Neutrophil (primary cell): ENCODE data around the gene EPG5.
"Not testable (repeated sequence)": the region's sequence is repeated elsewhere in the genome, so short reads cannot be mapped to it uniquely, and the experiment has no call there.

ENCODE experiments used
- H3K27ac ChIP-seq: fragments of 200-600 bp; sonication (generic); 2 replicates; pipeline ENCODE4 v1.5.1; 2016; ENCODE audit warnings: mild to moderate bottlenecking, moderate library complexity
- H3K27me3 ChIP-seq: fragments of 200-600 bp; sonication (generic); 2 replicates; pipeline ENCODE4 v1.6.0; 2016; ENCODE audit warnings: mild to moderate bottlenecking
- H3K36me3 ChIP-seq: fragments of 200-600 bp; sonication (generic); 2 replicates; pipeline ENCODE4 v1.5.1; 2017
- H3K4me1 ChIP-seq, 2 experiments: fragments of 200-600 bp in 1 of 2; sonication (generic) in 1 of 2; 1 replicate in 1 of 2; 2 replicates in 1 of 2; pipeline versions ENCODE4 v1.5.1 to v1.6.1; 2013 to 2016; ENCODE audit warnings: low read depth in 1 of 2, low read length in 1 of 2, mild to moderate bottlenecking in 1 of 2, moderate library complexity in 1 of 2; ENCODE audit not compliant: control insufficient read depth in 1 of 2, insufficient read depth in 1 of 2
- H3K4me3 ChIP-seq, 2 experiments: fragments of 200-600 bp in 1 of 2; sonication (generic) in 1 of 2; 1 replicate in 1 of 2; 2 replicates in 1 of 2; pipeline ENCODE4 v1.5.1; 2013 to 2016; ENCODE audit warnings: low read depth in 1 of 2, low read length in 1 of 2, mild to moderate bottlenecking in 1 of 2, moderate library complexity in 1 of 2
- H3K9me3 ChIP-seq: fragments of 200-600 bp; sonication (generic); 2 replicates; pipeline ENCODE4 v1.5.1; 2016
- CTCF ChIP-seq: fragments of 200-600 bp; sonication (generic); IDR thresholded peaks from 2 replicates; pipeline ENCODE4 v1.5.1; 2016; ENCODE audit warnings: antibody characterized with exemption

Gene EPG5

GRCh38 chr18:45978084-45978483 is 11.0 kb upstream of the EPG5 start:
- H3K36me3 ChIP-seq = no peaks in the 10 kb centered on the region
- peak overlapping the region; percentile 75 for H3K27ac ChIP-seq
- TF ChIP-seq CTCF = no peak
- peaks cover 92 to 96% of the 10 kb centered on the region in 2 experiments for H3K4me1 ChIP-seq
- H3K27me3 ChIP-seq = no peaks in the 10 kb centered on the region
- peak overlapping the region in 1 of 2 experiments; percentile 5 for H3K4me3 ChIP-seq
- no peaks in the 10 kb centered on the region for H3K9me3 ChIP-seq

- Histone ChIP-seq H3K4me1 (peaks cover 81 to 85% of the 10 kb centered on the region in 2 experiments), H3K4me3 (no peak overlapping the region), H3K9me3 (no peaks in the 10 kb centered on the region), H3K27ac (peak overlapping the region; percentile 75), H3K36me3 (no peaks in the 10 kb centered on the region), H3K27me3 (no peaks in the 10 kb centered on the region)
- no peak for TF ChIP-seq CTCF
These were observed 9.8 kb upstream of the EPG5 start for GRCh38 chr18:45976974-45977373.

- Histone ChIP-seq H3K27me3 (no peaks in the 10 kb centered on the region), H3K4me3 (no peak overlapping the region), H3K27ac (peak overlapping the region; percentile 75), H3K36me3 (no peaks in the 10 kb centered on the region), H3K9me3 (no peaks in the 10 kb centered on the region), H3K4me1 (peaks cover 77 to 81% of the 10 kb centered on the region in 2 experiments)
- no peak for TF ChIP-seq CTCF
These were observed 9.4 kb upstream of the EPG5 start for GRCh38 chr18:45976566-45976965.

- peaks cover 54 to 58% of the 10 kb centered on the region in 2 experiments for H3K4me1 ChIP-seq
- no peaks in the 10 kb centered on the region for H3K9me3 ChIP-seq
- peak overlapping the region; percentile 80 for H3K27ac ChIP-seq
- peak; percentile 84 for TF ChIP-seq CTCF
- peak overlapping the region in 1 of 2 experiments; percentile 7 for H3K4me3 ChIP-seq
- no peaks in the 10 kb centered on the region for H3K27me3 ChIP-seq
- H3K36me3 ChIP-seq = no peaks in the 10 kb centered on the region
These were observed 7.0 kb upstream of the EPG5 start for GRCh38 chr18:45974088-45974536.

GRCh38 chr18:45964913-45965312 is 2.2 kb downstream of the EPG5 start:
- H3K36me3 ChIP-seq, H3K4me3 ChIP-seq, H3K9me3 ChIP-seq, H3K27me3 ChIP-seq, H3K27ac ChIP-seq: not testable (repeated sequence)
- peaks cover 26 to 28% of the 10 kb centered on the region in 2 experiments for H3K4me1 ChIP-seq

- TF ChIP-seq CTCF = no peak
- peaks cover 9% of the 10 kb centered on the region for H3K36me3 ChIP-seq
- H3K9me3 ChIP-seq = no peaks in the 10 kb centered on the region
- H3K27me3 ChIP-seq = no peaks in the 10 kb centered on the region
- peak overlapping the region; percentile 53 for H3K27ac ChIP-seq
- peaks cover 28 to 29% of the 10 kb centered on the region in 2 experiments for H3K4me1 ChIP-seq
- H3K4me3 ChIP-seq = no peak overlapping the region
These were observed 4.3 kb downstream of the EPG5 start for GRCh38 chr18:45962866-45963265.
